ENCODE measurements around the gene COBLL1. TPM values are rescaled to one million over a fixed set of nuclear protein-coding genes. Genes with fewer than 3 reads are reported as not detected.

COBLL1 gene
- total and polyA plus RNA-seq, 2 of the 4 experiments (the other 2 are of a cell fraction), result 0.79 to 1.1 TPM

GRCh38 chr2:164705412-164706167 is 136.0 kb downstream of the COBLL1 start:
- in situ Hi-C loops (cut with MboI; ENCODE audit: low sequenced_read_pairs) (no loop called here), intact Hi-C loops (cut with micrococcal nuclease) (no loop called here), dilution Hi-C loops (cut with HindIII; ENCODE audit: low sequenced_read_pairs, unreplicated experiment) (no loop called here)
- no peak overlapping the region for H2BK15ac ChIP-seq (ENCODE audit: low read depth, low read length)
- no peak overlapping the region for H2AFZ ChIP-seq (replicated peaks; ENCODE audit: low read length, poor library complexity)
- no peak overlapping the region for H2AK9ac ChIP-seq (replicated peaks; ENCODE audit: low read depth, low read length, poor library complexity)
- H2BK5ac ChIP-seq (ENCODE audit: low read depth, low read length, poor library complexity, severe bottlenecking), result no peak overlapping the region
- H4K5ac ChIP-seq (ENCODE audit: low read depth, low read length), result no peak overlapping the region
- no peak for DNase-seq
- no peaks in the 10 kb centered on the region for H3K27me3 ChIP-seq (ENCODE audit: control insufficient read depth, insufficient read depth, low read length)
- H3K14ac ChIP-seq (replicated peaks; ENCODE audit: low read depth, low read length), result no peak overlapping the region
- no peaks in the 10 kb centered on the region for H3K36me3 ChIP-seq (ENCODE audit: control insufficient read depth, insufficient read depth, low read length)
- no peak overlapping the region for H3K18ac ChIP-seq (ENCODE audit: low read depth, low read length)
- H3K79me1 ChIP-seq (ENCODE audit: low read depth in 1 of 2, low read length in 2 of 2), result no peaks in the 10 kb centered on the region
- H2BK120ac ChIP-seq (ENCODE audit: low read depth, low read length), result no peak overlapping the region
- no peak overlapping the region for H4K8ac ChIP-seq (ENCODE audit: low read depth in 2 of 2, low read length in 2 of 2)
- H2AK5ac ChIP-seq (ENCODE audit: low read depth, low read length), result no peak overlapping the region
- H2BK20ac ChIP-seq (ENCODE audit: low read depth, low read length), result no peak overlapping the region
- no peak for ATAC-seq (ENCODE audit: low read depth)
- no peak overlapping the region for H4K91ac ChIP-seq (ENCODE audit: insufficient read depth, low read depth, low read length)
- no peak overlapping the region for H3K23ac ChIP-seq (ENCODE audit: low read depth, low read length)
- no peak overlapping the region for H3K9ac ChIP-seq (ENCODE audit: low read depth, low read length)
- H3K4me2 ChIP-seq (ENCODE audit: low read depth, low read length), result no peak overlapping the region
- ChIA-PET CTCF (no interaction called here), POLR2A (ENCODE audit: unreplicated experiment) (no interaction called here)
- no peak overlapping the region for H3K27ac ChIP-seq (ENCODE audit: insufficient read depth, low read length)
- H4K20me1 ChIP-seq (ENCODE audit: insufficient read depth, low read length), result no peaks in the 10 kb centered on the region
- WGBS, 2 experiments (ENCODE audit: extremely low coverage in 2 of 2, insufficient read length in 1 of 2), result 79% methylated on average over 6 of the region's 12 CpGs; no CpG with 5 or more reads in 1 of the 2 experiments
- TF ChIP-seq POLR2A (IDR thresholded peaks at IDR 0.05; ENCODE audit: low read depth, low read length), result no peak
- no peak for TF ChIP-seq SMC3 (IDR thresholded peaks at IDR 0.05; ENCODE audit: low read depth, low read length)
- TF ChIP-seq RFX5 (IDR thresholded peaks at IDR 0.05; ENCODE audit: low read depth, low read length), result no peak
- no peak for TF ChIP-seq RAD21 (IDR thresholded peaks at IDR 0.05; ENCODE audit: low read length)
- TF ChIP-seq ELK1 (IDR thresholded peaks at IDR 0.05; ENCODE audit: borderline replicate concordance, low read depth, low read length), result no peak
- no peak for TF ChIP-seq USF2 (IDR thresholded peaks at IDR 0.05; ENCODE audit: low read depth, low read length)
- TF ChIP-seq MAZ (IDR thresholded peaks at IDR 0.05; ENCODE audit: borderline replicate concordance, low read depth, low read length), result no peak
- no peak for TF ChIP-seq MXI1 (IDR thresholded peaks at IDR 0.05; ENCODE audit: borderline replicate concordance, low read depth, low read length)
- no peak for TF ChIP-seq CHD1 (IDR thresholded peaks at IDR 0.05; ENCODE audit: low read depth, low read length)
- TF ChIP-seq MAFK (IDR thresholded peaks at IDR 0.05; ENCODE audit: low read depth, low read length), result no peak
- TF ChIP-seq NFE2L2 (IDR thresholded peaks at IDR 0.05; ENCODE audit: low read depth, low read length), result no peak
- BruUV-seq (replicated peaks), result no TSS peak
- H3K4me1 ChIP-seq (ENCODE audit: control insufficient read depth, insufficient read depth, low read length), result no peaks in the 10 kb centered on the region
- H3K4ac ChIP-seq (ENCODE audit: low read depth, low read length), result no peak overlapping the region
- H3K9me1 ChIP-seq (ENCODE audit: insufficient read depth, low read length), result no peaks in the 10 kb centered on the region
- H3K9me3 ChIP-seq (ENCODE audit: control insufficient read depth, insufficient read depth, low read length), result no peaks in the 10 kb centered on the region
- no peak overlapping the region for H3K56ac ChIP-seq (ENCODE audit: extremely low read depth, insufficient read depth, low read length)
- no peak overlapping the region for H3K4me3 ChIP-seq (ENCODE audit: insufficient read depth, low read depth, low read length)
